ENCODE data around the gene PRKG1. TPM values are rescaled to one million over a fixed set of nuclear protein-coding genes. Genes with fewer than 3 reads are reported as not detected.

PRKG1 gene
- total and polyA plus RNA-seq, 2 donors from 2014 or later, result 3.6 to 14.8 TPM

- FAIRE-seq, result no peak
Observed at GRCh38 chr10:52284416-52285013, 1210.2 kb downstream of the PRKG1 start.

GRCh38 chr10:52287866-52288265, 1213.6 kb downstream of the PRKG1 start:
- Histone ChIP-seq H3K27ac (ENCODE audit: low read depth in 2 of 2, low read length in 2 of 2) (no peak overlapping the region), H3K27me3 (ENCODE audit: control insufficient read depth, insufficient read depth, low read length) (no peaks in the 10 kb centered on the region), H3K36me3 (ENCODE audit: control insufficient read depth in 2 of 3, insufficient read depth in 3 of 3, low read length in 3 of 3) (no peaks in the 10 kb centered on the region), H3K4me1 (ENCODE audit: control insufficient read depth in 2 of 3, insufficient read depth in 2 of 3, low read depth in 1 of 3, low read length in 3 of 3) (no peaks in the 10 kb centered on the region), H3K9ac (ENCODE audit: low read length in 3 of 3) (no peak overlapping the region), H3K9me3 (ENCODE audit: control insufficient read depth in 2 of 3, insufficient read depth in 1 of 3, low read length in 3 of 3) (no peaks in the 10 kb centered on the region), H3K4me3 (ENCODE audit: low read length in 3 of 3) (no peak overlapping the region)
- no peak for FAIRE-seq
- no peak for DNase-seq
- intact Hi-C loops (cut with DNase I), result no loop called here
- TF ChIP-seq CTCF (IDR thresholded peaks at IDR 0.05; ENCODE audit: borderline replicate concordance, extremely low read depth, insufficient read depth), result no peak

More at GRCh38 chr10:52284416-52285013, 1210.2 kb downstream of the PRKG1 start:
- no peaks in the 10 kb centered on the region for H3K9me3 ChIP-seq (ENCODE audit: control insufficient read depth in 2 of 3, insufficient read depth in 1 of 3, low read length in 3 of 3)
- no peaks in the 10 kb centered on the region for H3K4me1 ChIP-seq (ENCODE audit: control insufficient read depth in 2 of 3, insufficient read depth in 2 of 3, low read depth in 1 of 3, low read length in 3 of 3)
- H3K36me3 ChIP-seq (ENCODE audit: control insufficient read depth in 2 of 3, insufficient read depth in 3 of 3, low read length in 3 of 3), result no peaks in the 10 kb centered on the region
- no peaks in the 10 kb centered on the region for H3K27me3 ChIP-seq (ENCODE audit: control insufficient read depth, insufficient read depth, low read length)
- H3K9ac ChIP-seq (ENCODE audit: low read length in 3 of 3), result no peak overlapping the region
- no peak for DNase-seq
- TF ChIP-seq CTCF (IDR thresholded peaks at IDR 0.05; ENCODE audit: borderline replicate concordance, extremely low read depth, insufficient read depth), result no peak
- no peak overlapping the region for H3K4me3 ChIP-seq (ENCODE audit: low read length in 3 of 3)
- no peak overlapping the region for H3K27ac ChIP-seq (ENCODE audit: low read depth in 2 of 2, low read length in 2 of 2)
- intact Hi-C loops (cut with DNase I), result no loop called here

- no peak for FAIRE-seq
Observed at GRCh38 chr10:52297747-52298146, 1223.5 kb downstream of the PRKG1 start.

More at GRCh38 chr10:52297747-52298146, 1223.5 kb downstream of the PRKG1 start:
- Histone ChIP-seq H3K4me1 (ENCODE audit: control insufficient read depth in 2 of 3, insufficient read depth in 2 of 3, low read depth in 1 of 3, low read length in 3 of 3) (no peaks in the 10 kb centered on the region), H3K4me3 (ENCODE audit: low read length in 3 of 3) (no peak overlapping the region), H3K36me3 (ENCODE audit: control insufficient read depth in 2 of 3, insufficient read depth in 3 of 3, low read length in 3 of 3) (no peaks in the 10 kb centered on the region), H3K27me3 (ENCODE audit: control insufficient read depth, insufficient read depth, low read length) (no peaks in the 10 kb centered on the region), H3K9ac (ENCODE audit: low read length in 3 of 3) (no peak overlapping the region), H3K9me3 (ENCODE audit: control insufficient read depth in 2 of 3, insufficient read depth in 1 of 3, low read length in 3 of 3) (no peaks in the 10 kb centered on the region), H3K27ac (ENCODE audit: low read depth in 2 of 2, low read length in 2 of 2) (no peak overlapping the region)
- no peak for TF ChIP-seq CTCF (IDR thresholded peaks at IDR 0.05; ENCODE audit: borderline replicate concordance, extremely low read depth, insufficient read depth)
- intact Hi-C loops (cut with DNase I), result no loop called here
- no peak for DNase-seq
